DMS153 (cell line): ENCODE data around the gene KCTD5.
"Not testable (repeated sequence)": the region's sequence is repeated elsewhere in the genome, so short reads cannot be mapped to it uniquely, and the experiment has no call there.

ENCODE experiments used
- DNase-seq: peaks from one replicate; lab custom pipeline; 2025; lab: John Stamatoyannopoulos, UW

The KCTD5 gene

GRCh38 chr16:2682209-2683021 lies at the start of gene KCTD5:
Gene KCTD5 (plus strand): TSS chr16:2682523. CDS start chr16:2682549, 26 bp downstream.
- DNase-seq, result peak; percentile 81

GRCh38 chr16:2639071-2639721 lies 43.1 kb upstream of the KCTD5 start:
- not testable (repeated sequence) for DNase-seq

- DNase-seq, result not testable (repeated sequence)
Observed at GRCh38 chr16:2639722-2640072, 42.6 kb upstream of the KCTD5 start.

GRCh38 chr16:2642561-2642960 lies 39.8 kb upstream of the KCTD5 start:
- not testable (repeated sequence) for DNase-seq

- DNase-seq, result not testable (repeated sequence)
Observed at GRCh38 chr16:2644754-2645453, 37.4 kb upstream of the KCTD5 start.

- not testable (repeated sequence) for DNase-seq
Observed at GRCh38 chr16:2651268-2651871, 31.0 kb upstream of the KCTD5 start.

- DNase-seq, result not testable (repeated sequence)
Observed at GRCh38 chr16:2653915-2654314, 28.4 kb upstream of the KCTD5 start.

- DNase-seq, result not testable (repeated sequence)
Observed at GRCh38 chr16:2654949-2655348, 27.4 kb upstream of the KCTD5 start.

- DNase-seq, result no peak
Observed at GRCh38 chr16:2656985-2657384, 25.3 kb upstream of the KCTD5 start.

- not testable (repeated sequence) for DNase-seq
Observed at GRCh38 chr16:2657803-2658202, 24.5 kb upstream of the KCTD5 start.

- not testable (repeated sequence) for DNase-seq
Observed at GRCh38 chr16:2659560-2659959, 22.8 kb upstream of the KCTD5 start.

GRCh38 chr16:2660014-2660662 lies 22.2 kb upstream of the KCTD5 start:
- DNase-seq, result not testable (repeated sequence)

GRCh38 chr16:2660755-2661373 lies 21.5 kb upstream of the KCTD5 start:
- DNase-seq, result not testable (repeated sequence)

- no peak for DNase-seq
Observed at GRCh38 chr16:2663553-2664546, 18.5 kb upstream of the KCTD5 start.

- no peak for DNase-seq
Observed at GRCh38 chr16:2664574-2664982, 17.7 kb upstream of the KCTD5 start.

GRCh38 chr16:2666671-2667070 lies 15.7 kb upstream of the KCTD5 start:
- DNase-seq, result not testable (repeated sequence)

- DNase-seq, result not testable (repeated sequence)
Observed at GRCh38 chr16:2669587-2669986, 12.7 kb upstream of the KCTD5 start.

GRCh38 chr16:2670017-2670416 lies 12.3 kb upstream of the KCTD5 start:
- not testable (repeated sequence) for DNase-seq

GRCh38 chr16:2671193-2671592 lies 11.1 kb upstream of the KCTD5 start:
- not testable (repeated sequence) for DNase-seq

GRCh38 chr16:2671741-2672140 lies 10.6 kb upstream of the KCTD5 start:
- no peak for DNase-seq
